Sigmoid colon (tissue), 4 donors: ENCODE measurements around the gene NCAM2.

Experiments used
- POLR2A ChIP-seq, 2 donors: fragments of 450-650 bp; IDR thresholded peaks; one replicate each; pipeline ENCODE4 v1.6.1; 2016; ENCODE audit warnings: antibody characterized with exemption in 2 of 2, mild to moderate bottlenecking in 2 of 2, moderate library complexity in 2 of 2
- POLR2AphosphoS5 ChIP-seq, 4 donors: sonication (generic); formaldehyde crosslinking; IDR thresholded peaks; one replicate each; pipeline ENCODE4 v1.6.1; 2017; ENCODE audit warnings: antibody characterized with exemption in 4 of 4
- TF ChIP-seq, protein P1 (sequence below), 4 experiments: fragments of 450-650 bp in 3 of 4; fragments of 200-600 bp in 1 of 4; IDR thresholded peaks; one replicate each; pipeline ENCODE4 v1.5.1; 2016 to 2019; ENCODE audit warnings: antibody characterized with exemption in 4 of 4, mild to moderate bottlenecking in 3 of 4, moderate library complexity in 2 of 4

DNA sequence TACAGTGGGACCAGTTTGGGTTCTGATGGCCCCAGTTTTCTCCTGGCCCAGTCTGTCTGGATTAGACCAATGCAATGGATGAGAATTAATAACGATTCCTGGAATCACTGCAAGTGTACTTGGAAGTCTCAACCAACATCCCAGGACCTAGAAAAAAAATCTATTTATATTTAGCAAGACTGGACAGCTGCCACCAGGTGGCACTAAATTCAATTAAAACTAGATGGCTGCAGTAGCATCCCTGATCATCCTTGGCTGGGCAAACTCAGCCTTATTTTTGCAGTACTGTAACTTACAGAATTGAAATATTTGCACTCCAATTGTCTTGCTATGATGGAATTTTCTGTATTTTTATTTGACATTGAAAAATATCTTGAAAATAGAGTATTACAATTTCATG is 165.7 kb downstream of the NCAM2 start:
- TF ChIP-seq, protein P1, sequence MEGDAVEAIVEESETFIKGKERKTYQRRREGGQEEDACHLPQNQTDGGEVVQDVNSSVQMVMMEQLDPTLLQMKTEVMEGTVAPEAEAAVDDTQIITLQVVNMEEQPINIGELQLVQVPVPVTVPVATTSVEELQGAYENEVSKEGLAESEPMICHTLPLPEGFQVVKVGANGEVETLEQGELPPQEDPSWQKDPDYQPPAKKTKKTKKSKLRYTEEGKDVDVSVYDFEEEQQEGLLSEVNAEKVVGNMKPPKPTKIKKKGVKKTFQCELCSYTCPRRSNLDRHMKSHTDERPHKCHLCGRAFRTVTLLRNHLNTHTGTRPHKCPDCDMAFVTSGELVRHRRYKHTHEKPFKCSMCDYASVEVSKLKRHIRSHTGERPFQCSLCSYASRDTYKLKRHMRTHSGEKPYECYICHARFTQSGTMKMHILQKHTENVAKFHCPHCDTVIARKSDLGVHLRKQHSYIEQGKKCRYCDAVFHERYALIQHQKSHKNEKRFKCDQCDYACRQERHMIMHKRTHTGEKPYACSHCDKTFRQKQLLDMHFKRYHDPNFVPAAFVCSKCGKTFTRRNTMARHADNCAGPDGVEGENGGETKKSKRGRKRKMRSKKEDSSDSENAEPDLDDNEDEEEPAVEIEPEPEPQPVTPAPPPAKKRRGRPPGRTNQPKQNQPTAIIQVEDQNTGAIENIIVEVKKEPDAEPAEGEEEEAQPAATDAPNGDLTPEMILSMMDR (IDR thresholded peaks at IDR 0.05): peak; percentile 12 to 58 (median 39)
- TF ChIP-seq POLR2AphosphoS5 (IDR thresholded peaks at IDR 0.05) (no peak), POLR2A (IDR thresholded peaks at IDR 0.05) (no peak)
